Activated naive CD8-positive, alpha-beta T cell treated with anti-CD3 and anti-CD28 coated beads, Interleukin-2, amount 50 U/mL, for 24 hours (primary cell): ENCODE results near the gene TXK.

Source experiments
- ATAC-seq: fragments of 150-1000 bp; cut with Tn5 transposase; one replicate; pipeline ENCODE4 v1.10.0; 2021
- DNase-seq: peaks from one replicate; pipeline ENCODE4 v3.0.0; 2021
- H3K27ac Mint-ChIP-seq: one replicate; pipeline ENCODE4 v1.8.0; 2021; ENCODE audit warnings: mild to moderate bottlenecking, mixed read lengths
- H3K27me3 Mint-ChIP-seq: one replicate; pipeline ENCODE4 v1.8.0; 2021; ENCODE audit warnings: mixed read lengths
- H3K36me3 Mint-ChIP-seq: one replicate; pipeline ENCODE4 v1.8.0; 2021; ENCODE audit warnings: low read depth, mixed read lengths
- H3K4me1 Mint-ChIP-seq: one replicate; pipeline ENCODE4 v1.8.0; 2021; ENCODE audit warnings: mixed read lengths
- H3K4me3 Mint-ChIP-seq: one replicate; pipeline ENCODE4 v1.8.0; 2021; ENCODE audit warnings: mild to moderate bottlenecking, moderate library complexity, mixed read lengths
- H3K9me3 Mint-ChIP-seq: one replicate; pipeline ENCODE4 v1.8.0; 2021; ENCODE audit warnings: mixed read lengths

TXK gene

DNA sequence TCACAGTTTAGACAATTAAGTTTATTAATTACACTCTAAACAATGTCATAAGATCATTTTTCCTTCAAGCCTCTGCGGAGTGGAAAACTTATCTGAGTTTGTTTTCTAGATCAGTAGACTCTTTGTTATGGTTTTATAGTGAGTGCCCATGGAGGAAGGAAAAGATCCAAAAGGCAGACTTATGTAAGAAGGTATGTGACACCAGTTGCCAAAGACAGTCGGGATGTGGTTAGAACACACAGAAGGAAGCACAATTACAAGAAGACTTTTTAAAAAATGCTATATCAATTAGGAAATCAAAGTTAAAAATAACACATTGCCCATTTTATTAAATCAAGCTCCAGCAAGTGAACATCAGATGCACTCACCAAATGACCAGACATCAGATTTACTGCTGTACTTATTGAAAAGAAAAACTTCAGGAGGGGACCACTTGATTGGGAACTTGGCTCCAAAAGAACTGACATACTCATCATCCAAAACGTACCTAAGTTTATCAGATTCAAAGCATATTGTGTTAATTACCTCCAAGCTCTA is 60.4 kb downstream of the TXK start:
- peaks cover 5% of the 10 kb centered on the region for H3K36me3 Mint-ChIP-seq

DNA sequence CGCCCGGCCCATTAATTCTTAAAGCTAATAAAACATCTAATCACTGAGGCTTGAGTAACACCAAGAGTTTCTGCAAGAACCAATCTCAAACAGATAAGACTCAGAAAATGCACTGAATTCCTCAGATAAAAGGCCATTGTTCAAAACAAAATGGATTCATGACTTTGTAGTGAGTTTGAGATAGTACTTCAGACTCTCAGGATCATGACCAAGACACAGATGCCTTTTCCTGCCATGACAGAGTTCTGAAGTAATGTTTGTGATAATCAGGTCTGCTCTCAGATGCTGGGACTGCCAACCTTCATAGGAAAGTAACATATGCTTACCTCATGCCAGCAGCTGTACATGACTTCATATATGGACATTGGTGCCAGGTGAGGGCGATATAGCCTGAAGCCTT is 62.9 kb downstream of the TXK start:
- H3K4me3 Mint-ChIP-seq: no peak overlapping the region
- DNase-seq (no peak), ATAC-seq (no peak)
- no peak overlapping the region for H3K27ac Mint-ChIP-seq
- peaks cover 11% of the 10 kb centered on the region for H3K36me3 Mint-ChIP-seq
- H3K27me3 Mint-ChIP-seq: no peaks in the 10 kb centered on the region
- peaks cover 12% of the 10 kb centered on the region for H3K4me1 Mint-ChIP-seq
- no peaks in the 10 kb centered on the region for H3K9me3 Mint-ChIP-seq

More for the DNA sequence above, 60.4 kb downstream of the TXK start:
- Mint-ChIP-seq H3K9me3 (no peaks in the 10 kb centered on the region), H3K27ac (no peak overlapping the region), H3K4me1 (peaks cover 12% of the 10 kb centered on the region), H3K4me3 (no peak overlapping the region), H3K27me3 (no peaks in the 10 kb centered on the region)
- ATAC-seq (no peak), DNase-seq (no peak)

DNA sequence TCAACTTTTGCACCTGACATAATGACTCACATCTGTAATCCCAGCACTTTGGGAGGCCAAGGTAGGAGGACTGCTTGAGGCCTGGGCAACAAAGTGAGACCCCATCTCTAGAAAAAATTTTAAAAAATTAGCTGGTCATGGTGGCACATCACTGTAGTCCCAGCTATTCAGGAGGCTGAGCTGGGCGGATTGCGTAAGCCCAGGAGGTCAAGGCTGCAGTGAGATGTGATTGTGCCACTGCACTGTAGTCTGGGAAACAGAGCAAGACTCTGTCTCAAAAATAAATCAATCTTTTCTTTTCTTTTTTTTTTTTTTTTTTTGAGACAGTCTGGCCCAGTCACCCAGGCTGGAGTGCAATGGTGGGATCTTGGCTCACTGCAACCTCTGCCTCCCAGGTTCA is 65.0 kb downstream of the TXK start:
- Mint-ChIP-seq H3K9me3 (no peaks in the 10 kb centered on the region), H3K4me1 (peaks cover 29% of the 10 kb centered on the region), H3K4me3 (no peak overlapping the region), H3K27me3 (no peaks in the 10 kb centered on the region), H3K36me3 (peaks cover 14% of the 10 kb centered on the region), H3K27ac (no peak overlapping the region)
- ATAC-seq (no peak), DNase-seq (no peak)

DNA sequence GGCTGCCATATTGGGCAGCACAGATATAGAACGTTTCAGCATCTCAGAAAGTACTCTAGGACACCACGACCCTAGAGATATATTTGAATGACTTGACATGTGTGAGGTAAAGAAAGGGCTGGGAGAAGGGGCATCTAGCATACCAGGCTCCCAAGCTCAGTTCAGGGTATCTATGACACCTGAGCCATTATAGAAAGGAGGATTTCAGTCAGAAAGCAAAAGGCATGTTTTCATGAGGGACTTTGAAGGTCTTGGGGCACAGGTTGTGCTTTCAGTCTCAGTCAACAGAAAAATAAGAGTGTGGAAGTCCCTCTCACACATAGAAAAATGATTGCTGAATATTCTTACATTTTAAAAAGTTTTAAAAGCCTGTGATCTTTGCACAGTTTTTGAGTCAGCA is 65.9 kb downstream of the TXK start:
- Mint-ChIP-seq H3K4me3 (no peak overlapping the region), H3K27ac (no peak overlapping the region), H3K27me3 (no peaks in the 10 kb centered on the region), H3K9me3 (no peaks in the 10 kb centered on the region), H3K4me1 (peaks cover 35% of the 10 kb centered on the region), H3K36me3 (peaks cover 14% of the 10 kb centered on the region)
- no peak for DNase-seq
- no peak for ATAC-seq

DNA sequence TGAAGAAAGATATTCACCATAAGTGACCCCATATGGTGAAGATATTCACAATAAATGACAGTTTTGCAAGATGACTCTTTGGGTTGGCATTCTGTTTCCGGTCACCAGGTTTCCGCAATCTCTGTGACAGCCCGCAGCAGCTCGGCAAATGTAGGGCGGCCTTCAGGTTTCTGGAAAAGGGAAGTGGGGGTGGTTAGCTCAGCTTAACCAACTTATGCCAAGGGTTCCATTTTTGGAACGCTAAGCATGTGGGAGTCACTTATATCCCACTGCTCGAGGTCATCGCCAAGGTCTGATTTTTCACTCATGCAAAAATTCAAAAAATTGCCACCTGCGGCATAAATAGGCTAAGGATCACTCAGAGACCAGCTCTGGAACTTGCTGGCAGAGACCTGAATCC is 66.5 kb downstream of the TXK start:
- no peak for DNase-seq
- Mint-ChIP-seq H3K9me3 (no peaks in the 10 kb centered on the region), H3K27ac (no peak overlapping the region), H3K4me3 (no peak overlapping the region), H3K4me1 (peaks cover 37% of the 10 kb centered on the region), H3K36me3 (peaks cover 19% of the 10 kb centered on the region), H3K27me3 (no peaks in the 10 kb centered on the region)
- no peak for ATAC-seq

DNA sequence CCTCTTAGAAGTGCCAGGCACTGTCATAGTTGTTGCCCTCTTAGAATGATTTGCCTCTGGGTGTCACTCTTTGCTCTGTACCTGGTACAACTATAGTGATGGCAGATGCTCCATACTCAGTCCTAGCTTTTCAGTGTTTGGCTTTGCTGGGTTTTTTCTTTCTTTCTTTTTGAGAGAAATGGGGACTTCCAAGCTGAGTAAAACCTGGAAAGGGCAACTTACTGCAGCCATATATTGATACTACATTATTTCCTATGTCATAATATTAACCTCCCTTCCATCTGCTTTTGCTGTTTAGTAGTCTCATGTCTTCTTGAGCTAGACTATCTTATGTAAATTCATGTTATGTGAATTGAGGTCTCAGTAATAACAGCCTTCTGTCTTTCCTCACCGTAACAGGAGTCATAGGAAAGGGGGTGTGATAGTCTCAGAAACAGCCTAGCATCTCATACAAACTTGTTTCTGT is 68.4 kb downstream of the TXK start:
- Mint-ChIP-seq H3K36me3 (peaks cover 26% of the 10 kb centered on the region), H3K4me3 (no peak overlapping the region), H3K27me3 (no peaks in the 10 kb centered on the region), H3K27ac (peak overlapping the region; percentile 47), H3K4me1 (peaks cover 37% of the 10 kb centered on the region), H3K9me3 (peaks cover 4% of the 10 kb centered on the region)
- DNase-seq: no peak
- ATAC-seq: peak; percentile 93

DNA sequence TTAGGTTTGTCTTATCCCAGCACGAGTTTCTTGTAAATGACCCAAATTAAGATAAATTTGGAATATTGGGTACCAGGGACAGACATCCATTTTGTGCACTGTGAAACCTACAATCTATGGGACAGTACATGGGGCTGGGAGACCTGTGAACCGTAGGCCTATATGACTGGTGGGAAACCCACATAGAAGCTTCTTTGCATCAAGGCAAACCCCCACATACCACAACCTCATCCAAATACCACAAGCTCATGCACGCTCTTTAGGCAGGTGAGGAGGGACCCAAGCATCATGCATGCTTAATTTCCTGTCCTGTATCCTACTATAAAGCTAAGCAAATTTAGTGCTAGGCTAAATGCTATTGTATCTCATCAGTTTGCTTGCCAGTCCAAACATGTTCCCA is 69.7 kb downstream of the TXK start:
- Mint-ChIP-seq H3K27me3 (no peaks in the 10 kb centered on the region), H3K4me3 (no peak overlapping the region), H3K9me3 (peaks cover 9% of the 10 kb centered on the region), H3K27ac (no peak overlapping the region), H3K36me3 (peaks cover 25% of the 10 kb centered on the region), H3K4me1 (peaks cover 40% of the 10 kb centered on the region)
- DNase-seq (peak; percentile 29), ATAC-seq (peak; percentile 78)

DNA sequence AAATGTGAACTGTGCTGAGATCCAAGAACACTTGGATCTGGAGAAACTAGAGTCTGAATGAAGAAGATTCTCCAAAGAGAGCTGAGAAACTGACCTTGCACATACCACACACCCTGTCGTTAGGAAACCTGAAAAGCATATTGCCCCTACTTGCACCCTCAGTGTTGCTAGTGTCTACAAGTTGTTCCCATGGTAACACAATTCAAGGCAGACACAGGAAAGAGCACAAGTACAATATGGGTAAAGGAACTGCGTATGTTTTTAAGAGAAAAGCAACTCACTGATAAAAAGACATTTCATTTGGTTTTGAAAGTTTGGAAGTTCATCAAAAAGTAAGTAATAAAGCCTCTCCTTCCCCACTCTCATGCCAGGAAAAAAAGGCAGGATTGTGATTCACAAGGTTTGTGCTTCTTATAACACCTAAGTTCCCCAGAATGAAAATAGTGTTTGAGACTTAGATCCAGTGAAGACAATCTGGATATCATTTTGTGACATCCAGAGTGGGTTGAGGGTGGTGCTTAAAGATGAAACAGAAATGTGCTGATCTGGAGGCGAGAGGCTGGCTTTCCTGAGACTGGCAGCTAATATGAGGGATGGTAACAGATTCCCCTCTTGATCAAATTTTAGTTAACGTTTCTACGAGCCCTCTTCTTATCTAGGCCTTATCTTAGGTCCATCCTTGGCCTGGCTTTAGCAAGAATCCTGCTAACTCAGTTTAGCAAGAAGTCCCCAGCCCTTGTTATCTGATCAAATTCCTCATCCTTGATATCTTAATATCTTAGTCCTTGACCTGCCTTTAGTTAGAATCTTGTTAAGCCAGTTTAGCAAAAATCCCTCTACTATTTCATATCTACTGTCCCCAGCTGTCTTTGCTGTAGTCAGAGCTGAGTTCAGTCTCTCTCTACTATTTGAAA is 75.2 kb downstream of the TXK start:
- no peaks in the 10 kb centered on the region for H3K27me3 Mint-ChIP-seq
- ATAC-seq (no peak), DNase-seq (no peak)
- peaks cover 19% of the 10 kb centered on the region for H3K4me1 Mint-ChIP-seq
- H3K9me3 Mint-ChIP-seq: peaks cover 9% of the 10 kb centered on the region
- no peak overlapping the region for H3K4me3 Mint-ChIP-seq
- H3K36me3 Mint-ChIP-seq: peaks cover 18% of the 10 kb centered on the region
- peak overlapping the region; percentile 8 for H3K27ac Mint-ChIP-seq

DNA sequence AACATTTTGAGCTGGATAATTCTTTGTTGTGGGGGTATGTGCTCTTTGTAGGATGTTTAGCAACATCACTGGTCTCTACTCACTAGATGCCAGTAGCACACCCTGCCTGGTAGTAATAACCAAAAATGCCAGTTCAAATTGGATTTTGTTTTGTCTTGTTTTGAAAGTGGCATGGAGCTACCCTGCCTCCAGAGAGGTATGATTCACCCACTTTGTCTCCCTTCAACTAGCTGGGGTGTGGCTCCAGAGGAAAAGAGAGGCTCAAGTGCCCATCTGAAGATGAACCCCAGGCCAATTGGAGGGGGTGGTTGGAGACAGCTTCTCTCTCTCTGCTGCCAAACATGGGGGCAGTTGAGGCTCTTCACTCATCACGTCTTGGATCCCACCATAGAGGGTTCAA is 83.0 kb downstream of the TXK start:
- no peak for DNase-seq
- Mint-ChIP-seq H3K4me3 (no peak overlapping the region), H3K9me3 (no peaks in the 10 kb centered on the region), H3K36me3 (no peaks in the 10 kb centered on the region), H3K27ac (no peak overlapping the region), H3K27me3 (peaks cover 18% of the 10 kb centered on the region), H3K4me1 (peaks cover 43% of the 10 kb centered on the region)
- no peak for ATAC-seq

DNA sequence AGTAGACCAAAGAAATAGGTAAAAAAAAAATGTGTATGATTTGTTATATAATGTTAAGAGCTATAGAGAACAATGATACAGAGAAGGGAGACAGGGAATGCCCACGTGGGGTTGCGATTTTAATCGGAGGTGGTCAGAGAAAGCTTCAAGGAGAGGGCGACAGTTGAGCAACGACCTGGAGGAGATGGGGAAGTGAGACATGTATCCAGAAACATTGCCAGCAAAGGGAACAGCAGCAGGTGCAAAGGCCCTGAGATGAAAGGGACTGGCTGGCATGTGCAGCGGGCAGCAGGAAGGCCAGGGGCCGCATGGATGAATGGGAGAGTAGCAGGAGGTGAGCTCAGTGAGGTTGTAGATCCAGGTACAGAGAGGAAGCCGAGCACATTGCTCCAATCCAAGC is 84.6 kb downstream of the TXK start:
- ATAC-seq: no peak
- DNase-seq: no peak
- Mint-ChIP-seq H3K27me3 (peaks cover 18% of the 10 kb centered on the region), H3K36me3 (no peaks in the 10 kb centered on the region), H3K27ac (no peak overlapping the region), H3K4me3 (no peak overlapping the region), H3K4me1 (peaks cover 59% of the 10 kb centered on the region), H3K9me3 (no peaks in the 10 kb centered on the region)

DNA sequence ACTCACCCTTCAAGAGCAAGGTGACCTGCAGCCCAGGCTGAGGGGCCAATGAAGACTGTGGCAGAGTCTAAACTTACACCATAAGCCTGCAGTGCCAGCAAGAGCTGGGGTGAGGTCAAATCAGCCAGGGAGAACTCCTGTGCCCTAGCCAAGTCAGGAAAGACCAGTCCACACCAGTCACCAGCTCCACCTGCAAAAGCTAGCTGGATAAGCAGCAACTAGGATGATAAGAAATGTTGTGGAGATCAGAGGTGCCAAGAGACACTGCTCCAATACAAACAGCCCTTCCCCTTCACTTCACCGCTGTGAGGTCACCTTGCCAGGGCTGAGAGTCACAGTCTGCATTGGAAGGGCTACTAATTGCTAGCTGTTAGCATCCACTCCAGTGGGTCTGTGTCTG is 86.2 kb downstream of the TXK start:
- Mint-ChIP-seq H3K27me3 (peaks cover 18% of the 10 kb centered on the region), H3K36me3 (no peaks in the 10 kb centered on the region), H3K4me3 (no peak overlapping the region), H3K27ac (no peak overlapping the region), H3K4me1 (peaks cover 75% of the 10 kb centered on the region), H3K9me3 (no peaks in the 10 kb centered on the region)
- ATAC-seq (no peak), DNase-seq (no peak)

DNA sequence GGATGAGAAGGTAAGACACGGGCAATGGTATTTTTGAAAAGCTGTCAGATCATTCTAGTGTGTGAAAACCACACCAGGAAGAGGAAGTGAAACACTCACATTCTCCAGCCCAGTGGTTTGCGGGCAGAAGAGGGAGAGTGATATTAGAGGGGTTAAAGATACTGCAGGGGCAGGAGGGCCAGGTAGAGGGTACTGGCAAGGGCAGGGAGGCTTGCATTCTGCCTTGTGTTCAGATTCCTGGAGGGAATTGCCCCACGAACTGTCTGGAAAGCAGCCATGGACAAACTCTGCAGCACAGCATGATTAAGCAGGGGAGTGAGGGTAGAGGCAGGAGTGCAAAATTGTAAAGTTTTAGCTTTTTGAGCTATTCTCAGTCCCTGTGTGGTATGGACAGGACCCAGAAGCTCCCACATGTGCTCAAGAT is 86.6 kb downstream of the TXK start:
- peaks cover 80% of the 10 kb centered on the region for H3K4me1 Mint-ChIP-seq
- peak overlapping the region; percentile 89 for H3K27ac Mint-ChIP-seq
- DNase-seq (peak; percentile 87), ATAC-seq (peak; percentile 92)
- no peaks in the 10 kb centered on the region for H3K36me3 Mint-ChIP-seq
- H3K27me3 Mint-ChIP-seq: peaks cover 18% of the 10 kb centered on the region
- H3K9me3 Mint-ChIP-seq: no peaks in the 10 kb centered on the region
- peak overlapping the region; percentile 65 for H3K4me3 Mint-ChIP-seq

DNA sequence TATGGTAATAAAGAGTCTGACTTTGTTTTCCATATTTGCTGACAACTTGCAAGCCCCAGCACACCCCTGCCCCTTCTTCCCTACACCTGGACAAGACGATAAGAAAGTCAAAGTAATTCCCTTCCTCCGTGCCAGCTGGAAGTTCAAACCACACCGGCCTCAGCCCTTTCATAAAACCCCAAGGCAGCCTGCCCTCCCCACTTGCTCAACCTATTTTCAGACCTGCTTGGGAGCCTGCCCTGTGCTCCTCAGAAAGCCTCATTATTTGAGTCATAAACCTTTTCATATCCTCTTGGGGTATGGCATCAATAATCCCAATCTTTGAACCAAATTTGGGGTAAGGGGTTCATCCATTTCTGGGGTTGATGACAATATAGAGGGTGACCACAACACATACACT is 88.0 kb downstream of the TXK start:
- peak; percentile 31 for DNase-seq
- H3K36me3 Mint-ChIP-seq: no peaks in the 10 kb centered on the region
- peaks cover 93% of the 10 kb centered on the region for H3K4me1 Mint-ChIP-seq
- H3K4me3 Mint-ChIP-seq: peak overlapping the region; percentile 7
- peak overlapping the region; percentile 33 for H3K27ac Mint-ChIP-seq
- peaks cover 18% of the 10 kb centered on the region for H3K27me3 Mint-ChIP-seq
- peak; percentile 25 for ATAC-seq
- H3K9me3 Mint-ChIP-seq: no peaks in the 10 kb centered on the region

DNA sequence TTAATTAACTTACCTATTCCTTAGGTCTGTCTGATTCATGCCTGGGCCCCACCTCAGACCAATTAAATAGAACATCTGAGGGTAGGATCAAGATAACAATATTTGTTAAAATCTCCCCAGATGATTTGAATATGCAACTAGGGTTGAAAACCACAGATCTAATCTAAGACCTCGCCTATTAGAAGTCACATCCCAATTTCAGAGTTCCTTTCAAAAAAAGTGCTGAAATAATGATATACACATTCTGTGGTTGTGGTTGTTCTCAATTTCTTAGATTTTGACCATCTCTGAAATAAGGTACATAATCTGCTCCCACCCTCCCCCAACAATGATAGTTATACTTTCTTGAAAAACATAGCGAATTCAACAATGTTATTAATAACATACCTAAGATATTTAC is 89.8 kb downstream of the TXK start:
- H3K4me3 Mint-ChIP-seq: no peak overlapping the region
- no peak overlapping the region for H3K27ac Mint-ChIP-seq
- no peaks in the 10 kb centered on the region for H3K9me3 Mint-ChIP-seq
- ATAC-seq (no peak), DNase-seq (no peak)
- no peaks in the 10 kb centered on the region for H3K36me3 Mint-ChIP-seq
- peaks cover 88% of the 10 kb centered on the region for H3K4me1 Mint-ChIP-seq
- peaks cover 10% of the 10 kb centered on the region for H3K27me3 Mint-ChIP-seq

DNA sequence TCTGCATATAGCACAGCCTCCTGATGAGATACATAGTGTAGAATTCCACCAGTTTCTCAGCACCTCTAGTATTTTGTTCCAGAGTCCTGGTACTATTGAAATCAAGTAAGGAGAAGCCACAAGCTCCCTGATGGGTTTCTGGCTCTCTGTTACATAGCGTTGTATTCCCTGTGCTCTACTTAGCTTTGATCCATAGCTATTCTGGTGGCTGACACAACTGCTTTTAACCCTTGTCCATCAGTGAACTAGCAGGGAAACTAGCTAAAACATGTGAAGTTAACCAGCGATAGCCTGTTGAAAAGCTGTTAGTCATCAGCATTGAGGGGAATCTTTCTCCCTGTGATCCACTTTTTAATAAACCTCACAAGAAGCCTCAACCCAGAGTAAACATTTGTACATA is 90.5 kb downstream of the TXK start:
- Mint-ChIP-seq H3K9me3 (no peaks in the 10 kb centered on the region), H3K27ac (no peak overlapping the region), H3K27me3 (peaks cover 5% of the 10 kb centered on the region), H3K4me1 (peaks cover 85% of the 10 kb centered on the region), H3K4me3 (no peak overlapping the region), H3K36me3 (peaks cover 2% of the 10 kb centered on the region)
- ATAC-seq: no peak
- DNase-seq: no peak
